ENCODE results near the gene COG4.

COG4 gene

GRCh38 chr16:70495425-70496182 lies 27.8 kb downstream of the COG4 start:
- no peak overlapping the region for H3K4me3 ChIP-seq (ENCODE audit: low read depth, low read length)
- DNase-seq (ENCODE audit: low read depth), result no peak
- TF ChIP-seq CTCF (IDR thresholded peaks at IDR 0.05; ENCODE audit: low read depth, low read length, missing control alignments), result no peak

DNA sequence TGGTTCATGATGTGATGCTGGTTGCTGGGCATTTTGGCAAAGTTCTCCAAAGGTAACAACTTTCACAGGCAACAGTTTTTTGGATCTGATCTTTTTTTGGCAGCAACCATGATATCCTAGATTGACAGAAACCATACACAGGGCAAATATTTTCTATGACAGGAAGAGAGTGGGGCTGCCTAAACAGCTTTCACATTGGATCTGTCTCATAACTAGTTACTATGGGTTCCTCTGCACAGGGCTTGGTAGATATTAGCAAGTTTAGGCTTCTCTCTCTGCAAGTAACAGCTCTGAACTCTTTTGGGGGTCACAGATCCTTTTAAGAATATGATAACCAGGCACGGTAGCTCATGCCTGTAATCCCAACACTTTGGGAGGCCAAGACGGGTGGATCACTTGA lies 28.6 kb downstream of the COG4 start:
- TF ChIP-seq CTCF (IDR thresholded peaks at IDR 0.05; ENCODE audit: low read depth, low read length, missing control alignments), result no peak
- no peak for DNase-seq (ENCODE audit: low read depth)
- no peak overlapping the region for H3K4me3 ChIP-seq (ENCODE audit: low read depth, low read length)

DNA sequence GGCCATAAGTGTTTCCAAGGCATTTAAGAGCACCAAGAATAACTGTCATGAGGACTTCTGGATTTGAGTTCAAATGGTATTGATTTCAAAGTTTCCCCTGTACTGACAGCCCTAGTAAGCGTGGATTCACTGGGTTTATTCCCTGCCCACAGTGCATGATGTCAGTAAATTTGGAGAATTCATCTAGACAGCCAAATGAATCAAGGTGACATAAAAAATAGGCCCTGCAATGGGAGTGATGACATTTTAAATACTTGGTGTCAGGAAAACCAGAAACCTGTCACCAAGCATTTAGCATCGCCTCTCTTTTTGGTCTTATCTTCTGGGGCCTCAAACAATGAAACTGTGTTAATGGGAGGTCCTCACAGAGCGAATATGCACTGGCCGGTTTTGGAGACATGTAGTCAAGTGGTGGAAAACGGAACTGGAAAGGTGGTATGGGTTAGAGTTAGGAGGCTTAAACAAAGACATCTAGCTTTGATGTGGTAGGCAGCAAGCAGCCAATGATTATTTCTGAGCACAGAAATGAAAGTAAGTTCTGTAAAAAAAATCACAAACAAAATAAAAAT lies 29.1 kb downstream of the COG4 start:
- no peak for TF ChIP-seq CTCF (IDR thresholded peaks at IDR 0.05; ENCODE audit: low read depth, low read length, missing control alignments)
- H3K4me3 ChIP-seq (ENCODE audit: low read depth, low read length), result no peak overlapping the region

DNA sequence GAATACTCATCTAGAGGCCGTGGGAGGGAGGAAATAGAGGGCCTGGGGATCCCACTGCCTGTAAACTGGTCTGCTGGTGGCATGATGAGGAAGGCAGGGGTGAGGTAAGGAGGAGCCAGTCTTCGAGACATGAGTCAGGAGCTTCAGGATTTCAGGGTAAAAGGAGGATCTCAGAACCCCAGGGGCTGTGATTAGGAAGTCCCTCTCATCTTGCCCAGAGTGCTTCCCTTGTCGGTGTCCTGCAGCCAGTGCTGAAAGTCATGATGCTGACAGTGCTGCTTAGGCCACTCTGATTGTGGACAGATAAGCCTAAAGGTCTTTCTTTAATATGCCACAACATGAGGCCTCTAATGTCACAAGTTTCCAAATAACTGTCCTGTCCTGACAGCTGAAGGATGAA lies 29.6 kb downstream of the COG4 start:
- no peak overlapping the region for H3K4me3 ChIP-seq (ENCODE audit: low read depth, low read length)
- no peak for DNase-seq (ENCODE audit: low read depth)
- no peak for TF ChIP-seq CTCF (IDR thresholded peaks at IDR 0.05; ENCODE audit: low read depth, low read length, missing control alignments)

More for the DNA sequence above, 29.1 kb downstream of the COG4 start:
- DNase-seq (ENCODE audit: low read depth), result no peak

DNA sequence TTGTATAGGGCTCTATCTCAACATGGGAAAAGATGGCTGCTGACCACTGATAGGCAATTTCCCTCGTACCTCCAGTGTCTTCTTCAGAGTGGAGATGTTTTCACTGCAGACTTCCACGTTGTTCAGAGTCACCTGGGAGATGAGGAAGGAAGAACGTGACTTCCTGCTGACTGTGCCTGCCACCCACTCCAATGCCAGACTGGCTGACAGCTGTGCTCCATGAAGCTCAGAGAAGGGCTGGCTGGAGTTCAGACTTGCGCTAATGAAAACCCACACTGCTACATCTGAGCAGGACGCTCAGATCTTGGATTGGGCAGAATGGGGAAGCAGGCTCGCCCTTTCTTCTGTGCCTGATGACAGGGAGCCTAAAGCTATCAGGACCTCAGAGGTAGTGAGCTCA lies 33.1 kb downstream of the COG4 start:
- DNase-seq (ENCODE audit: low read depth), result no peak
- no peak overlapping the region for H3K4me3 ChIP-seq (ENCODE audit: low read depth, low read length)
- no peak for TF ChIP-seq CTCF (IDR thresholded peaks at IDR 0.05; ENCODE audit: low read depth, low read length, missing control alignments)

GRCh38 chr16:70484867-70485266 lies 38.5 kb downstream of the COG4 start:
- no peak overlapping the region for H3K4me3 ChIP-seq (ENCODE audit: low read depth, low read length)
- DNase-seq (ENCODE audit: low read depth), result no peak
- no peak for TF ChIP-seq CTCF (IDR thresholded peaks at IDR 0.05; ENCODE audit: low read depth, low read length, missing control alignments)

GRCh38 chr16:70483426-70483825 lies 39.9 kb downstream of the COG4 start:
- DNase-seq (ENCODE audit: low read depth), result peak; percentile 26
- no peak overlapping the region for H3K4me3 ChIP-seq (ENCODE audit: low read depth, low read length)

More at GRCh38 chr16:70483426-70483825, 39.9 kb downstream of the COG4 start:
- TF ChIP-seq CTCF (IDR thresholded peaks at IDR 0.05; ENCODE audit: low read depth, low read length, missing control alignments), result no peak

Measured in GM12864 (cell line).